Measurements from ENCODE around the gene PER2.

DNA sequence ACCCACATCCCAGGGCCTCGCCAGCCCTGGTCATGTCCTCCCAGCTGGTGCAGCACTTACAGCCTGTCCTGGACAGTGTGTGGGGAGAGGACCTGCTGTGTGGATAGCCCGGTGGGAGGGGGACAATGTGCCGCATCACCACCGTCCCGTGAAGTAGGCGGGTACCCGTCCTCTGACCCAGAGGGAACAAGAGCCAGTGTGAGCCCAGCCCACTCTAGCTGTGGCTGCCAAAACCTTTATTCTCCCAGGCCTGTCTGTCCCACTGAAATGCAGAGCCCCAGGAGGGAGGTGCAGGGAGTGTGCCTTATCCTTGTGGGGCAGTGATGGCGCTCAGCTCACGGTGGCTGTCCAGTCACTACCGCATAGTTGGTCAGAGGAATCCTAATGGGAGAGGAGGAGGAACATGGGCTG lies 33.6 kb upstream of the PER2 start:
- TF ChIP-seq GATA2 (IDR thresholded peaks at IDR 0.05; ENCODE audit: insufficient read depth, insufficient read length, low read depth, low read length) (no peak), EZH2 (IDR thresholded peaks at IDR 0.05; ENCODE audit: borderline replicate concordance, low read depth, low read length, severe bottlenecking) (no peak)
- TF ChIP-seq, protein P1, sequence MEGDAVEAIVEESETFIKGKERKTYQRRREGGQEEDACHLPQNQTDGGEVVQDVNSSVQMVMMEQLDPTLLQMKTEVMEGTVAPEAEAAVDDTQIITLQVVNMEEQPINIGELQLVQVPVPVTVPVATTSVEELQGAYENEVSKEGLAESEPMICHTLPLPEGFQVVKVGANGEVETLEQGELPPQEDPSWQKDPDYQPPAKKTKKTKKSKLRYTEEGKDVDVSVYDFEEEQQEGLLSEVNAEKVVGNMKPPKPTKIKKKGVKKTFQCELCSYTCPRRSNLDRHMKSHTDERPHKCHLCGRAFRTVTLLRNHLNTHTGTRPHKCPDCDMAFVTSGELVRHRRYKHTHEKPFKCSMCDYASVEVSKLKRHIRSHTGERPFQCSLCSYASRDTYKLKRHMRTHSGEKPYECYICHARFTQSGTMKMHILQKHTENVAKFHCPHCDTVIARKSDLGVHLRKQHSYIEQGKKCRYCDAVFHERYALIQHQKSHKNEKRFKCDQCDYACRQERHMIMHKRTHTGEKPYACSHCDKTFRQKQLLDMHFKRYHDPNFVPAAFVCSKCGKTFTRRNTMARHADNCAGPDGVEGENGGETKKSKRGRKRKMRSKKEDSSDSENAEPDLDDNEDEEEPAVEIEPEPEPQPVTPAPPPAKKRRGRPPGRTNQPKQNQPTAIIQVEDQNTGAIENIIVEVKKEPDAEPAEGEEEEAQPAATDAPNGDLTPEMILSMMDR (IDR thresholded peaks at IDR 0.05; ENCODE audit: extremely low read depth in 1 of 2, insufficient read depth in 1 of 2, low read depth in 1 of 2, low read length in 2 of 2) = no peak
